ENCODE measurements around the gene PRKG1.

GRCh38 chr10:51510231-51510630 lies 435.9 kb downstream of the PRKG1 start:
- TF ChIP-seq, protein P1, sequence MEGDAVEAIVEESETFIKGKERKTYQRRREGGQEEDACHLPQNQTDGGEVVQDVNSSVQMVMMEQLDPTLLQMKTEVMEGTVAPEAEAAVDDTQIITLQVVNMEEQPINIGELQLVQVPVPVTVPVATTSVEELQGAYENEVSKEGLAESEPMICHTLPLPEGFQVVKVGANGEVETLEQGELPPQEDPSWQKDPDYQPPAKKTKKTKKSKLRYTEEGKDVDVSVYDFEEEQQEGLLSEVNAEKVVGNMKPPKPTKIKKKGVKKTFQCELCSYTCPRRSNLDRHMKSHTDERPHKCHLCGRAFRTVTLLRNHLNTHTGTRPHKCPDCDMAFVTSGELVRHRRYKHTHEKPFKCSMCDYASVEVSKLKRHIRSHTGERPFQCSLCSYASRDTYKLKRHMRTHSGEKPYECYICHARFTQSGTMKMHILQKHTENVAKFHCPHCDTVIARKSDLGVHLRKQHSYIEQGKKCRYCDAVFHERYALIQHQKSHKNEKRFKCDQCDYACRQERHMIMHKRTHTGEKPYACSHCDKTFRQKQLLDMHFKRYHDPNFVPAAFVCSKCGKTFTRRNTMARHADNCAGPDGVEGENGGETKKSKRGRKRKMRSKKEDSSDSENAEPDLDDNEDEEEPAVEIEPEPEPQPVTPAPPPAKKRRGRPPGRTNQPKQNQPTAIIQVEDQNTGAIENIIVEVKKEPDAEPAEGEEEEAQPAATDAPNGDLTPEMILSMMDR (IDR thresholded peaks at IDR 0.05) = no peak
- TF ChIP-seq POLR2A (IDR thresholded peaks at IDR 0.05) = no peak
- TF ChIP-seq POLR2AphosphoS5 (IDR thresholded peaks at IDR 0.05; ENCODE audit: insufficient read depth in 1 of 2, low read depth in 1 of 2) = no peak
